OCI-LY3 (cell line): Measurements from ENCODE around the gene RSBN1L.

Experiments used
- H2AFZ ChIP-seq: fragments of 200-600, 300-600 bp; shearing (Covaris generic); 2 replicates; pipeline ENCODE4 v1.6.0; 2014; ENCODE audit warnings: antibody characterized with exemption, low read depth, low read length
- H3K27ac ChIP-seq: fragments of 200-600, 300-600 bp; sonication (generic); 2 replicates; pipeline ENCODE4 v1.5.1; 2014; ENCODE audit warnings: mild to moderate bottlenecking, low read length, moderate library complexity, mixed read lengths
- H3K27me3 ChIP-seq: fragments of 200-600, 300-600 bp; sonication (generic); 2 replicates; pipeline ENCODE4 v1.6.1; 2014; ENCODE audit warnings: low read depth, low read length, mixed read lengths
- H3K36me3 ChIP-seq: fragments of 200-600, 300-600 bp; sonication (generic); replicated peaks from 2 replicates; pipeline ENCODE3; 2014; ENCODE audit warnings: low read depth, low read length, mixed read lengths
- H3K4me1 ChIP-seq: fragments of 300-600, 200-600 bp; sonication (generic); 2 replicates; pipeline ENCODE4 v1.6.1; 2014; ENCODE audit warnings: low read length, mixed read lengths
- H3K4me2 ChIP-seq: fragments of 200-600, 300-600 bp; sonication (generic); 2 replicates; pipeline ENCODE4 v1.6.1; 2014; ENCODE audit warnings: low read length, mixed read lengths
- H3K4me3 ChIP-seq: fragments of 300-600, 200-600 bp; sonication (generic); 2 replicates; pipeline ENCODE4 v1.5.1; 2014; ENCODE audit warnings: antibody characterized with exemption, mild to moderate bottlenecking, low read length, moderate library complexity
- H3K79me2 ChIP-seq: fragments of 300-600, 200-600 bp; shearing (Covaris generic); 2 replicates; pipeline ENCODE4 v1.6.1; 2014; ENCODE audit warnings: mild to moderate bottlenecking, low read length, mixed read lengths
- H3K9ac ChIP-seq: fragments of 300-600, 200-600 bp; shearing (Covaris generic); 2 replicates; pipeline ENCODE4 v1.6.0; 2014; ENCODE audit warnings: mild to moderate bottlenecking, low read length, moderate library complexity
- H3K9me3 ChIP-seq: fragments of 200-600, 300-600 bp; shearing (Covaris generic); 2 replicates; pipeline ENCODE4 v1.6.1; 2014; ENCODE audit warnings: low read length, mixed read lengths; ENCODE audit not compliant: insufficient read depth
- H4K20me1 ChIP-seq: fragments of 200-600, 300-600 bp; sonication (generic); 2 replicates; pipeline ENCODE4 v1.6.1; 2016; ENCODE audit warnings: low read length, mixed read lengths; ENCODE audit not compliant: insufficient read depth
- EZH2phosphoT487 ChIP-seq: fragments of 200-600 bp; shearing (Covaris generic); IDR thresholded peaks from 2 replicates; pipeline ENCODE4 v1.6.1; 2018; ENCODE audit warnings: antibody characterized with exemption, mixed run types, low read depth
- TF ChIP-seq, protein P1 (sequence below): fragments of 200-600, 300-600 bp; sonication (generic); IDR thresholded peaks from 2 replicates; pipeline ENCODE4 v1.5.1; 2014; ENCODE audit warnings: antibody characterized with exemption, low read length, low read depth

Gene RSBN1L

DNA sequence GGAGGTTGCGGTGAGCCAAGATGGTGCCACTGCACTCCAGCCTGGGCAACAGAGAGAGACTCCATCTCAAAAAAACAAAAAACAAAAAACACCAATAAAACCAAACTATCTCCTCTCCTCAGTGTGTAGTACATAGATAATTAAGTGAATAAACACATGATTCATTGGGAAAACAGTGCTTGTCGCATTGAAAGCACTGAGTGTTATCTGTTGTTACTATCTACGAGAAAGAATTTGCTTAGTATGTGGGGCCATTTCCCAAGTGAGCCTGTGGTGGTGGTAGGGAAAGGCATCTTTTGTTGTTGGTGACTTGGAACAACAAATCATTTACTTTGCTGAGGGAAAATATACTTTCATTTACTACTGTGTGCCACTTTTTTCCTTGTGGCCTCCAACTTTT, 42.6 kb downstream of the RSBN1L start:
- Histone ChIP-seq H2AFZ (no peak overlapping the region), H3K4me3 (no peak overlapping the region), H3K27me3 (no peaks in the 10 kb centered on the region), H3K4me2 (no peak overlapping the region), H3K79me2 (peaks cover 15% of the 10 kb centered on the region), H3K27ac (no peak overlapping the region), H3K4me1 (peaks cover 11% of the 10 kb centered on the region), H3K9ac (no peak overlapping the region), H3K9me3 (no peaks in the 10 kb centered on the region), H3K36me3 (peaks cover 2% of the 10 kb centered on the region), H4K20me1 (peaks cover 7% of the 10 kb centered on the region; the same call in 1 of the 2 replicates)
- TF ChIP-seq, protein P1, sequence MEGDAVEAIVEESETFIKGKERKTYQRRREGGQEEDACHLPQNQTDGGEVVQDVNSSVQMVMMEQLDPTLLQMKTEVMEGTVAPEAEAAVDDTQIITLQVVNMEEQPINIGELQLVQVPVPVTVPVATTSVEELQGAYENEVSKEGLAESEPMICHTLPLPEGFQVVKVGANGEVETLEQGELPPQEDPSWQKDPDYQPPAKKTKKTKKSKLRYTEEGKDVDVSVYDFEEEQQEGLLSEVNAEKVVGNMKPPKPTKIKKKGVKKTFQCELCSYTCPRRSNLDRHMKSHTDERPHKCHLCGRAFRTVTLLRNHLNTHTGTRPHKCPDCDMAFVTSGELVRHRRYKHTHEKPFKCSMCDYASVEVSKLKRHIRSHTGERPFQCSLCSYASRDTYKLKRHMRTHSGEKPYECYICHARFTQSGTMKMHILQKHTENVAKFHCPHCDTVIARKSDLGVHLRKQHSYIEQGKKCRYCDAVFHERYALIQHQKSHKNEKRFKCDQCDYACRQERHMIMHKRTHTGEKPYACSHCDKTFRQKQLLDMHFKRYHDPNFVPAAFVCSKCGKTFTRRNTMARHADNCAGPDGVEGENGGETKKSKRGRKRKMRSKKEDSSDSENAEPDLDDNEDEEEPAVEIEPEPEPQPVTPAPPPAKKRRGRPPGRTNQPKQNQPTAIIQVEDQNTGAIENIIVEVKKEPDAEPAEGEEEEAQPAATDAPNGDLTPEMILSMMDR: no peak
- TF ChIP-seq EZH2phosphoT487: no peak

DNA sequence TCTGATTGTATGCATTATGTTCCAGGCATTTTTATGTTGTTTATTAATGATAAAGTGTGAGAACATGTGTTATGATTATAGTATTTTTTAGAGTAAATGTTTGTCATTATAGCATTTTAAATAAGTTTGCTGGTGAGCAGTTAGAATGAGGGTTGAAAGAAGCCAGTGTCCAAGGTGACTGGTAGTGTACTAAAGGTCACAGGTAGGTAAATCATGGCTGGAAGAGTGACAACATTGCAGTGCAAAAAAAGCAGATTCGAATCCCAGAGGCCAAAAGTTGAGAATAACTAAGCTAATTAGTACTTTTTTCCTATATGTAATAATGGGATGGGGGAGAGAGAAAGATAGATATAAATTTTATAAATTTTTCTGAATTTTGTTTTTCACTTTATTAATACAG, 44.0 kb downstream of the RSBN1L start:
- peaks cover 4% of the 10 kb centered on the region; the same call in 1 of the 2 replicates for H4K20me1 ChIP-seq
- TF ChIP-seq EZH2phosphoT487: no peak
- TF ChIP-seq, protein P1: no peak
- peaks cover 8% of the 10 kb centered on the region for H3K4me1 ChIP-seq
- H3K4me3 ChIP-seq: no peak overlapping the region
- no peak overlapping the region for H2AFZ ChIP-seq
- no peak overlapping the region for H3K27ac ChIP-seq
- no peaks in the 10 kb centered on the region for H3K27me3 ChIP-seq
- H3K9me3 ChIP-seq: no peaks in the 10 kb centered on the region
- peaks cover 5% of the 10 kb centered on the region; the same call in 1 of the 2 replicates for H3K79me2 ChIP-seq
- no peak overlapping the region for H3K4me2 ChIP-seq
- H3K36me3 ChIP-seq: peaks cover 2% of the 10 kb centered on the region
- no peak overlapping the region for H3K9ac ChIP-seq

DNA sequence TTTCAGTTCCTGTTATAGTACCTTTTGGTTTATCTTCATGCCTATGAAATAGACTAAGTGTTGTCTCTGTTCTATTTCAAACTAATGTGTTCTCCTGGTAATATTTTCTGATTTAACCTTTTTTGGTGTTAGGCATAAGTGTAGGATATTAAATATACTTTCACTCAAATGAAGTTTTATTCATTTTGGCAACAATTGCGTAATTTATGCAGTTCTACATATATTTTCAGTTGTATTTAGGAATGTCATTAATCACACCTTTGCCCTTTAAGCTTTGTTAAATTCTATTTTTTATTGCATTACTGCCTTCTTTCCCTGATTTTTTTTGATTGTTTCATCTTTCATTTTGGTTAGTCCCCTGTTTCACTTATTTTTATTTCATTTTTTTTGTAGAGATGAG, 47.3 kb downstream of the RSBN1L start:
- Histone ChIP-seq H4K20me1 (peaks cover 4% of the 10 kb centered on the region; the same call in 1 of the 2 replicates), H3K4me3 (no peak overlapping the region), H3K9ac (no peak overlapping the region), H3K79me2 (no peaks in the 10 kb centered on the region), H3K36me3 (peaks cover 2% of the 10 kb centered on the region), H3K4me2 (peak overlapping the region; percentile 16; the same call in 1 of the 2 replicates), H3K9me3 (no peaks in the 10 kb centered on the region), H3K4me1 (peaks cover 8% of the 10 kb centered on the region), H2AFZ (no peak overlapping the region), H3K27me3 (no peaks in the 10 kb centered on the region), H3K27ac (no peak overlapping the region)
- TF ChIP-seq, protein P1: no peak
- TF ChIP-seq EZH2phosphoT487: no peak

DNA sequence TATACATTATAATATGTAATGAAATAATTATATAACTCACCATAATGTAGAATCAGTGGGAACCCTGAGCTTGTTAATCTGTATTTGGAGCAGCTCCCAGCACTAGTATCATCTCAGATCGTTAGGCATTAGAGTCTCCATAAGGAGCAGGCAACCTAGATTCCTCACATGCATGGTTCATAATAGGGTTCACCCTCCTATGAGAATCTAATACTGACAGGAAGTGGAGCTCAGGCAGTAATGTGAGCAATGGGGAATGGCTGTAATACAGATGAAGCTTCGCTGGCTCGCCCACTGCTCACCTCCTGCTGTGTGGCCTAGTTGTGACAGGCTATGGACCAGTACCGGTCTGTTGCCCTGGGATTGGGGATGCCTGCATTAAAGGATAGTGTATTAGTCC, 49.5 kb downstream of the RSBN1L start:
- Histone ChIP-seq H3K9ac (no peak overlapping the region), H3K9me3 (no peaks in the 10 kb centered on the region), H3K27ac (no peak overlapping the region), H3K4me1 (peaks cover 8% of the 10 kb centered on the region), H3K79me2 (no peaks in the 10 kb centered on the region), H3K36me3 (no peaks in the 10 kb centered on the region), H3K27me3 (no peaks in the 10 kb centered on the region), H2AFZ (no peak overlapping the region), H4K20me1 (peaks cover 4% of the 10 kb centered on the region; the same call in 1 of the 2 replicates), H3K4me2 (no peak overlapping the region), H3K4me3 (no peak overlapping the region)
- TF ChIP-seq, protein P1: no peak
- no peak for TF ChIP-seq EZH2phosphoT487
